Lower leg skin (tissue), 4 donors: ENCODE data around the gene MEN1. TPM values are rescaled to one million over a fixed set of nuclear protein-coding genes. Genes with fewer than 3 reads are reported as not detected.

Source experiments
- DNase-seq, 2 donors: peaks; one replicate each; pipeline ENCODE4 v3.0.0-alpha.2; 2019; ENCODE audit warnings: low spot score in 2 of 2
- H3K4me3 ChIP-seq: fragments of 200-600 bp; sonication (generic); 2 replicates; pipeline ENCODE4 v1.5.1; 2017; ENCODE audit warnings: mild to moderate bottlenecking, low read depth; ENCODE audit not compliant: poor library complexity, severe bottlenecking
- CTCF ChIP-seq, 3 donors: fragments of 450-650 bp; IDR thresholded peaks; one replicate each; pipeline ENCODE4 v1.5.1; 2016; ENCODE audit warnings: antibody characterized with exemption in 3 of 3, mild to moderate bottlenecking in 3 of 3, moderate library complexity in 2 of 3
- POLR2A ChIP-seq, 2 donors: fragments of 450-650 bp; IDR thresholded peaks; one replicate each; pipeline ENCODE4 v1.6.1; 2016 to 2017; ENCODE audit warnings: antibody characterized with exemption in 2 of 2, mild to moderate bottlenecking in 1 of 2, moderate library complexity in 1 of 2
- WGBS, 2 donors: methylation state at CpG; one replicate each; pipeline ENCODE4 v1.1.5; 2018; 5-methylcytosine and 5-hydroxymethylcytosine counted together
- intact Hi-C: fragments of 100-400 bp; cut with DNase I; formaldehyde crosslinking; loops from one replicate; pipeline ENCODE4 v1.15.0; 2023; ENCODE audit warnings: low total_unique reads
- total RNA-seq, 4 donors: library from RNA; depleted of rRNA; stranded (reverse); fragments of >200 nt; gene quantifications; one replicate each; pipeline ENCODE4 v1.1.0, GENCODE V29; 2016

The MEN1 gene
- total RNA-seq, 4 donors from 2014 or later, result 20.5 to 42.7 (median 32.2) TPM

DNA sequence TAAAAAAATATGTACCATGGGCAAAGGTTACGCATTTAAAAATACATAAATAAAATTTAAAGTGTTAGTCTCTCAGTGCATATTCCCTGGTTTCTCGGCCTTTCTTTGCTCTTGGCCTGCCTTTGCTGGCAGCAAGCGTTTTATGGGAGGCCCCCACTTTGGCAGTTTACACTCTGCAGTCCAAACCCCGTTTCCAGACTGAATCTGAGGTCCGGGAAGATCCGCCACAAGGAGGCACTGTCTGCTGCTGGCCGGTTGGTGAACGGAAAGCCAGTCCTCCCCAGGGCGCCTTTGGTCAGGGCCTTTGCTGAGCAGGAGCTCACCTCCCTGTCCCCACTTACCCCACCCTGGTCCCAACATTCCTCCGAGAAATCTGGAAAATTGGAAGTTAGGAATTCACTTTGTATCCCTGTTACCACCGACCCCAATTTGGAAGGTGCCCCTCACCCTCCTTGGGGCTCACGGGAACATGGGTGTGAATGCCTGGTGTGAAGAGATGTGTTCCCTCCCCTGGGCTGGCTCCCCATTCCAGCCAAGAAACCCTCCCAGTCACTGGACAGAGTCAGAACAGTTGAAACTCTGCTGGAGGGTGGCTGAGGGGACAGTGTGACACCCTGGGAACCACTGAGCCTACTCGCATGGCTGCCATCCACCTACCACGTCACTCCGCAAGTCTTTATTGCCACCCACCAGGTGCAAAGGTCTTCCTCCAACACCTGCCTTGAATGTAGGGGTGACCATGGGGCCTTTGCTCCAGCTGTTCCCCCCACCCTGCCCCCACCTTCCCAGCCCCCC lies 22.6 kb downstream of the MEN1 start:
- peak in 1 of 2 donors; percentile 91 for DNase-seq
- WGBS, 2 donors, result 37 to 46% methylated on average over 13 to 15 of the region's 15 CpGs
- TF ChIP-seq CTCF (IDR thresholded peaks at IDR 0.05) (no peak), POLR2A (IDR thresholded peaks at IDR 0.05) (no peak)
- intact Hi-C loops, result no loop called here
- H3K4me3 ChIP-seq, result no peak overlapping the region

- DNase-seq, result peak in 1 of 2 donors; percentile 76
- intact Hi-C loops, result no loop called here
- no peak overlapping the region for H3K4me3 ChIP-seq
- TF ChIP-seq POLR2A (IDR thresholded peaks at IDR 0.05) (no peak), CTCF (IDR thresholded peaks at IDR 0.05) (no peak)
- WGBS, 2 donors, result 90 to 93% methylated on average over 10 of the region's 10 CpGs
These were observed 24.0 kb downstream of the MEN1 start for GRCh38 chr11:64786308-64786707.

DNA sequence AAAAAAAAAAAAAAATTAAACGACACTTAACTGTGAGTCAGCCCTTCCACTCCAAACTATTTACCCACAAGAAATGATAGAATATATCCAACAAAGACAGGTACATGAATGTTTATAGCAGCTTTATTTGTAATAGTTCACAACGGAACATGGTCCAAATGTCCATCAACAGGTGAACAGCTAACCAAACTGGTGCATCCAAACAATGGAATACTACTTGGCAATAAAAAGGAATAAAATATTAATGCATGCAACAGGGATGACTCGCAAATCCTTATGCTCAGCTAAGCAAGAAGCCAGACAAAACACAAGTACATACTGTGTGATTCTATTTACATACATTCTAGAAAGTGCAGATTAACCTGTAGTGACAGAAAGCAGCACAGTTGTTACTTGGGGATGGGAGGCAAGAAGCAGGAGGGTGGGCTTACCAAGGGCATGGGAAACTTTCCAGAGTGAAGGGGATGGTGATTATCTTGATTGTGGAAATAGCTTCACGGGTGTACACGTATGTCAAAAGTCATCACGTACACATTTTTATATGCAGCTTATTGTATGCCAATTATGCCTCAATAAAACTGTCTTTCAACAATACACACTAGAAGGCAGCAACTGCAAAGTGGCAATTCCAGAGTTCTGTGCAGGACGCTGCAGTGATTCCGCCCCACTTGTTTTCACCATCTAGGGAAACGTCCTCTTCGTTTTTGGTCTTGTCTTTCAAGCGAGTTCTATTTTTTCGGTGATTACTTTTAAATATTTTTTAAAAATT lies 25.4 kb downstream of the MEN1 start:
- WGBS, 2 donors, result 85% methylated on average over 12 of the region's 12 CpGs
- intact Hi-C loops, result no loop called here
- TF ChIP-seq CTCF (IDR thresholded peaks at IDR 0.05) (no peak), POLR2A (IDR thresholded peaks at IDR 0.05) (no peak)
- DNase-seq, result no peak
- H3K4me3 ChIP-seq, result no peak overlapping the region

DNA sequence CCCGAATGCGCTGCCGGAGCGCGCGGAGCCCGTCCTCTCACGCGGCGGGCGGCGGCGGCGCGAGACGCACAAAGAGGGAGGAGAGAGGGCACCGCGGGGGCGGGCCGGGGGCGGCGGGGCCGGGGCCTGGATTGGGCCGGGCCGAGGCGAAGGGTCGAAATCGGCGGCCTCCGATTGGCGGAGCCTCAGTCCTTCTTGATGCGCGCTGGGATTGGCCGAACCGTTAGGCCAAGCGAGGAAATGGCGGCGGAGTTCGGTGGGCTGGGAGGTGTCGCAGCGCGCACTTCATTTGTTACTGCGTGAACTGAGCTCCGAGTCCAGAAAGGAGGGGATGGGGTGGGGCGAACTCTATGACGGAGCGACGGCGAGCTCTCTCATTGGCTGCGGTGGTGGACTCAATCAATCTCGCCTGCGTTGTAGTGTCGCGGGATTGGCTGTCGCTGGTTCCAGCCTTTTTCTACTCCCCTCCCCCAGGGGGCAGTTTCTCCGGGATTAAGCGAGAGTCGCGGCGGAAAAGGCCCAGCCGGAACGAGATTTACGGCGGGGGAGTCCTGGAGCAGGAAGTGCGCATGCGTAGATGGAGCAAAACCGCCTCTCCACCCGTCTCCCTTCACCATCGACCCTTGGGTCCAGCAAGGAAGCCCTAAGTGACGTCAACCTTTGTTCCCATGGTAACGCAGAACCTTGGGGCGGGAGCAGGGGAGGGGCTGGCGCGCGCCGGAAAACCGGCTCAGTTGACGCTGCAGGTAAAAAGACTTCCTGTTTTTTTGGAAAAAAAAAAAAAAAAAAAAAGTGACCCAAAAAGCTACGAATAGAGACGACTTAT lies 31.7 kb downstream of the MEN1 start, which contains the start of gene SF1:
SF1 (minus strand) TSS at position 70 of the 826 bp plus-strand sequence. CDS start 150 bp downstream, outside the sequence.
- TF ChIP-seq CTCF (IDR thresholded peaks at IDR 0.05) (no peak), POLR2A (IDR thresholded peaks at IDR 0.05) (peak in 1 of 2 donors; percentile 60)
- intact Hi-C loops, result no loop called here
- peak within 1 kb of the TSS; percentile 88 for H3K4me3 ChIP-seq
- 0 to 1% methylated on average over 52 to 58 of the region's 80 CpGs for WGBS, 2 donors
- peak; percentile 100 for DNase-seq

GRCh38 chr11:64778223-64778472 lies 32.2 kb downstream of the MEN1 start:
- intact Hi-C loops, result no loop called here
- H3K4me3 ChIP-seq, result peak overlapping the region; percentile 88
- no CpG with 5 or more reads among the region's 28 CpGs for WGBS, 2 donors
- DNase-seq, result no peak
- TF ChIP-seq CTCF (IDR thresholded peaks at IDR 0.05), result no peak
- no peak for TF ChIP-seq POLR2A (IDR thresholded peaks at IDR 0.05)
